Breast epithelium (tissue), 4 donors: ENCODE results near the gene PPL. TPM values are rescaled to one million over a fixed set of nuclear protein-coding genes. Genes with fewer than 3 reads are reported as not detected.

ENCODE experiments used
- DNase-seq, 2 donors: peaks; one replicate each; pipeline ENCODE4 v3.0.0-alpha.2; 2019; ENCODE audit warnings: low spot score in 2 of 2
- H3K27ac ChIP-seq, 2 donors: fragments of 200-600 bp; sonication (generic) in 1 of 2; one replicate each; pipeline ENCODE4 v1.5.1; 2016 to 2019; ENCODE audit warnings: mild to moderate bottlenecking in 1 of 2
- H3K27me3 ChIP-seq, 2 donors: fragments of 200-600 bp; sonication (generic) in 1 of 2; one replicate each; pipeline versions ENCODE4 v1.5.1 to v1.6.0; 2017 to 2019; ENCODE audit warnings: control low read depth in 1 of 2, mild to moderate bottlenecking in 1 of 2
- H3K36me3 ChIP-seq: fragments of 200-600 bp; one replicate; pipeline ENCODE4 v1.5.1; 2019
- H3K4me1 ChIP-seq, 2 donors: fragments of 200-600 bp; sonication (generic); one replicate each; pipeline ENCODE4 v1.5.1; 2016 to 2019; ENCODE audit warnings: control low read depth in 1 of 2
- H3K4me3 ChIP-seq, 3 donors: fragments of 200-600 bp; sonication (generic); 1 replicate in 2 of 3; 2 replicates in 1 of 3; pipeline ENCODE4 v1.5.1; 2016 to 2019; ENCODE audit warnings: mild to moderate bottlenecking in 3 of 3, moderate library complexity in 2 of 3
- H3K9me3 ChIP-seq, 2 donors: fragments of 200-600 bp; sonication (generic) in 1 of 2; one replicate each; pipeline ENCODE4 v1.5.1; 2016 to 2019; ENCODE audit warnings: control low read depth in 1 of 2
- POLR2A ChIP-seq: fragments of 450-650 bp; IDR thresholded peaks from one replicate; pipeline ENCODE4 v1.6.1; 2016; ENCODE audit warnings: antibody characterized with exemption, mild to moderate bottlenecking, moderate library complexity
- POLR2AphosphoS5 ChIP-seq, 3 donors: sonication (generic); formaldehyde crosslinking; IDR thresholded peaks; one replicate each; pipeline ENCODE4 v1.6.1; 2017; ENCODE audit warnings: antibody characterized with exemption in 3 of 3
- intact Hi-C: fragments of 100-400 bp; cut with DNase I; formaldehyde crosslinking; loops from one replicate; pipeline ENCODE4 v1.15.1; 2023; ENCODE audit warnings: low total_unique reads
- total RNA-seq, 3 donors: library from RNA; depleted of rRNA; stranded (reverse); fragments of >200 nt; gene quantifications; one replicate each; pipeline ENCODE4 v1.1.0, GENCODE V29; 2016
- TF ChIP-seq, protein P1 (sequence below), 3 donors: fragments of 450-650 bp; IDR thresholded peaks; one replicate each; pipeline ENCODE4 v1.5.1; 2016 to 2017; ENCODE audit warnings: antibody characterized with exemption in 3 of 3, mild to moderate bottlenecking in 3 of 3, moderate library complexity in 3 of 3

The PPL gene
- total RNA-seq, 3 donors from 2014 or later, result 53.1 to 169 (median 97.5) TPM

DNA sequence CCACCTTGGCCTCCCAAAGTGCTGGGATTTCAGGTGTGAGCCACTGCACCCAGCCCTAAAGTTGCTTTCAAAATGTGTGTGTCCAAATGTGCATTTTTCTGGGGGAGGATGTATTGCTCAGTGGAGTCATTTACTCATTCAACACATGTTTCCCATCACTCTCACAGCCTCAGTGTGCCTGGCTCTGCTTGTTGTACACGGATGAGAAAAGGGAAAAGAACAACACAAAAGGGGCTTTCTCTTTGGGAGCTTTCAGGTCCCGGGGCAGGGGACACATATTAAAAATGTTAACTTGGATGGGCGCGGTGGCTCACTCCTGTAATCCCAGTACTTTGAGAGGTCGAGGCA lies 1.7 kb upstream of the PPL start:
- Histone ChIP-seq H3K4me3 (no peak overlapping the region), H3K27ac (peak overlapping the region; percentile 93 to 95), H3K4me1 (peaks cover 21 to 26% of the 10 kb centered on the region in 2 donors), H3K27me3 (no peaks in the 10 kb centered on the region), H3K36me3 (no peaks in the 10 kb centered on the region), H3K9me3 (no peaks in the 10 kb centered on the region)
- intact Hi-C loops, result no loop called here
- no peak for DNase-seq
- TF ChIP-seq, protein P1, sequence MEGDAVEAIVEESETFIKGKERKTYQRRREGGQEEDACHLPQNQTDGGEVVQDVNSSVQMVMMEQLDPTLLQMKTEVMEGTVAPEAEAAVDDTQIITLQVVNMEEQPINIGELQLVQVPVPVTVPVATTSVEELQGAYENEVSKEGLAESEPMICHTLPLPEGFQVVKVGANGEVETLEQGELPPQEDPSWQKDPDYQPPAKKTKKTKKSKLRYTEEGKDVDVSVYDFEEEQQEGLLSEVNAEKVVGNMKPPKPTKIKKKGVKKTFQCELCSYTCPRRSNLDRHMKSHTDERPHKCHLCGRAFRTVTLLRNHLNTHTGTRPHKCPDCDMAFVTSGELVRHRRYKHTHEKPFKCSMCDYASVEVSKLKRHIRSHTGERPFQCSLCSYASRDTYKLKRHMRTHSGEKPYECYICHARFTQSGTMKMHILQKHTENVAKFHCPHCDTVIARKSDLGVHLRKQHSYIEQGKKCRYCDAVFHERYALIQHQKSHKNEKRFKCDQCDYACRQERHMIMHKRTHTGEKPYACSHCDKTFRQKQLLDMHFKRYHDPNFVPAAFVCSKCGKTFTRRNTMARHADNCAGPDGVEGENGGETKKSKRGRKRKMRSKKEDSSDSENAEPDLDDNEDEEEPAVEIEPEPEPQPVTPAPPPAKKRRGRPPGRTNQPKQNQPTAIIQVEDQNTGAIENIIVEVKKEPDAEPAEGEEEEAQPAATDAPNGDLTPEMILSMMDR (IDR thresholded peaks at IDR 0.05), result no peak
- TF ChIP-seq POLR2AphosphoS5 (IDR thresholded peaks at IDR 0.05), result no peak
- TF ChIP-seq POLR2A, result no peak

DNA sequence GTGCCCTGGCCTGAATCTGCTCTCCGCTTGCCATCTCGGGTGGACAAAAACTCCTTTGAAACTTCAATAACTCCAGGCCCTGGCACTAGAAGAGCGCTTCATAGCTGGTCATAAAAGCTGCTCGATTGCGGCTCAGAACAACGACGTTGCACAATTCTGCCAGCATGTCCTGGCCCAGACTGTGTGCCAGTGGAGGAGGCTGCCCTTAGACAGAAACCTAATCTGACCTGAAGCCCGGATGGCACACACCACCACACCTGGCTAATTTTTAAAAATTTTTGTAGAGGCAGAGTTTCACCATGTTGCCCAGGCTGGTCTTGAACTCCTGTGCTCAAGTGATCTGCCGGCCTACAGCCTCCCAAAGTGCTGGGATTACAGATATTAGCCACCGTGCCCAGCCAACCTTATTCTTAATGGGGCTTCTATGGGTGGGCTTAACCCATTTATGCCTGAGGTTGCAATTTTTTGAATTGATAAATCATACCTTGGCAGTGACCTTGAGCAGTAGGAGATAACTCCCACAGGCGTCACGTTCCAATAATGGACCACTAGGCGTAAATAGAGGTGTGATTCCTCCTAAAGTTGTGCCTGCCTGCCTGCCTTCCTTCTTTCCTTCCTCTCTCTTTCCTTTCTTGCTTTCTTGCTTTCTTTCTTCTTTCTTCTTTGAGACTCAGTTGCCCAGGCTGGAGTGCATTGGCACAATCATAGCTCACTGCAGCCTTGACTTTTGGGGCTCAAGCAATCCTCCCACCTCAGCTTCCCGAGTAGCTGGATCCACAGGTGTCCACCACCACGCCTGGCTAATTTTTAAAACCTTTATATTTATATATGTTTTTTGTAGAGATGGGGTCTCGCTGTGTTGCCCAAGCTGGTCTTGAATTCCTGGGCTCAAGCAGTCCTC lies 1.1 kb upstream of the PPL start:
- Histone ChIP-seq H3K9me3 (no peaks in the 10 kb centered on the region), H3K36me3 (no peaks in the 10 kb centered on the region), H3K27me3 (no peaks in the 10 kb centered on the region), H3K27ac (peak overlapping the region; percentile 93 to 95), H3K4me1 (peaks cover 15 to 25% of the 10 kb centered on the region in 2 donors), H3K4me3 (peak overlapping the region in 2 of 3 donors; percentile 93)
- DNase-seq, result peak in 1 of 2 donors; percentile 88
- TF ChIP-seq, protein P1 (IDR thresholded peaks at IDR 0.05), result no peak
- TF ChIP-seq POLR2A, result no peak
- no peak for TF ChIP-seq POLR2AphosphoS5 (IDR thresholded peaks at IDR 0.05)
- intact Hi-C loops, result no loop called here

DNA sequence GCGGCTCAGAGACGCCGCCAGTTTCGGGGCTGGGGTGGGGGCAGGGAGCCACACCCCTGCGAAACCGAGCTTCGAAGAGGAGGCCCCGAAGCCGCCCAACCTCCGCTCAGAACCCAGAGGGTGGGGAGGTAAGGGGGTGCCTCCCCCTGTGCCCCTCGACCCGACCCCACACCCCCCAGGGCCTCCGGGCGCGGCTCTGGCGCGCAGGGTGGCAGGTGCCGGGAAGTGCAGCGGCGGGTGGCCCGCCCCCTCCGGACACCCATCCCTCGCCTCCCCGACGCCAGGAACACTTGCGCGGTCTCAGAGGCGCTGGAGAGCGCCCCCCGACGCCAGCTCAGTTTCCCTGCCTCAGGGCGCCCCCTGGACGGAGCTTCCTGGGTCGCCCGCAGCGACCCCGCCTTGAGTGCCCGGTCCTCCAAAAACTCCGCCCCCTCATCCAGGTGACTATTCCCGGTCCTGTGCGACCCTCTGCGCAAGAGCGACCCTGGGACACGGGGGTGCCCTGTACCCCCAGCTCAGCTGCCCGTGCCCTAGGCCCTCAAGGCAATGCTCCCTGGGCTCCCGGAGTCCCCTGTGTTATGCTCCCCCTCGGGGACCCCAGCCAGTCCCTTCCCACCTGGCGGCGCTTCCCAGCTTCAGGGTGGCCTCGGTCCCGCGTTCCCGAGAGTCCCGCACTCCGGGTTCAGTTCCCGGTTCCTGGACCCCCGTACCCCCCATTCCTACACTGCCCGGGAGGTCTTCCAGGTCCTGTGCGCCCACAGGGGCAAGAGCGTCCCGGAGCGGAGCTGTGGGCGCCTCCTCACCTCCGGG lies 562 bp downstream of the PPL start:
- H3K9me3 ChIP-seq, result no peaks in the 10 kb centered on the region
- intact Hi-C loops, result no loop called here
- TF ChIP-seq POLR2A (no peak), POLR2AphosphoS5 (IDR thresholded peaks at IDR 0.05) (peak in 1 of 3 donors; percentile 27)
- TF ChIP-seq, protein P1 (IDR thresholded peaks at IDR 0.05), result peak; percentile 25 to 48 (median 45)
- DNase-seq, result peak in 1 of 2 donors; percentile 57
- H3K4me3 ChIP-seq, result peak overlapping the region; percentile 81 to 93 (median 93)
- H3K27ac ChIP-seq, result peak overlapping the region; percentile 93 to 95
- H3K36me3 ChIP-seq, result no peaks in the 10 kb centered on the region
- peaks cover 8 to 17% of the 10 kb centered on the region in 2 donors for H3K4me1 ChIP-seq
- H3K27me3 ChIP-seq, result no peaks in the 10 kb centered on the region

DNA sequence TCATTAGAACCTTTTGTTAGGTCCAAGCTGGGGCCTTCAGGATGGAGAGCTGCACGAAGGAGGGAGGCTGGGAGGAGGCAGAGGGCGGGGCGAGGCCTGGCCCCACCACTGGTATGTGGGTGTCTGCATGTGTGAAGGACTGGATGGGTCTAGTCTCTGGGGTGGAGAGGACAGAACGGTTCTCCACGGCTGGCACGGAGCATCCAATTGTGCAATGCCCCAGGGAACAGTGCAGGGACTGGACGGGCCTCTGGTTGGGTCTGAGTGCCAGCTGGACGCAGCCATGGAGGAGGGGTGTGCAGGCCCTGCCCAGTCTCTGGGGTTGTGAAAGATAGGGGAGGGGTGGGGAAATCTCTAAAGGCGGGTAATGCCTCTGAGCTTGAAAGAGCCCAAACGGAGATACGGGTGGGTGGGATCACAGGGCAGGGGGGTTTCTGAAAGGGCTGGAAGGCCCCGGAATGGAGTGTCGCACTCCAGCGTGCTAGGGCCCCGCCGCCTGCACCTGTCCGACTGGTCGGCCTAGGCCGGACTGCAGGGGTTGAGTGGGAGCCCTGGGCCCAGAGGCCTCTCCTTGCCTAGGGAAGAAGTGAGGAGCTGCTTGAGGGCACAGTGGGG lies 1.6 kb downstream of the PPL start:
- Histone ChIP-seq H3K27ac (peak overlapping the region; percentile 93 to 95), H3K4me1 (peaks cover 8 to 17% of the 10 kb centered on the region in 2 donors), H3K9me3 (no peaks in the 10 kb centered on the region), H3K27me3 (no peaks in the 10 kb centered on the region), H3K4me3 (peak overlapping the region; percentile 81 to 93 (median 93)), H3K36me3 (no peaks in the 10 kb centered on the region)
- intact Hi-C loops, result no loop called here
- peak; percentile 85 to 99 (median 99) for TF ChIP-seq POLR2AphosphoS5 (IDR thresholded peaks at IDR 0.05)
- TF ChIP-seq, protein P1 (IDR thresholded peaks at IDR 0.05), result no peak
- peak; percentile 88 to 94 for DNase-seq
